HepG2 (cell line): Measurements from ENCODE around the gene SPOP. TPM values are rescaled to one million over a fixed set of nuclear protein-coding genes. Genes with fewer than 3 reads are reported as not detected.

Experiments used
- ARNT2 ChIP-seq: sonication (generic); formaldehyde crosslinking; IDR thresholded peaks from 2 replicates; pipeline ENCODE4 v1.8.0; 2022; ENCODE audit warnings: mild to moderate bottlenecking, low read depth, missing genetic modification reagents, moderate library complexity
- BRD4 ChIP-seq: sonication (generic); formaldehyde crosslinking; IDR thresholded peaks from 2 replicates; pipeline ENCODE4 v1.4.0; 2020; ENCODE audit warnings: missing genetic modification reagents
- FOXA1 ChIP-seq, 2 experiments: fragments of 450-650 bp in 1 of 2; sonication (generic) in 1 of 2; formaldehyde crosslinking in 1 of 2; IDR thresholded peaks; 2 replicates each; pipeline versions ENCODE4 v1.4.0 to v1.6.1; 2016 to 2020; ENCODE audit warnings: missing genetic modification reagents in 1 of 2
- FOXM1 ChIP-seq: sonication (generic); formaldehyde crosslinking; IDR thresholded peaks from 2 replicates; pipeline ENCODE4 v1.5.0; 2020; ENCODE audit warnings: missing genetic modification reagents
- HNF4G ChIP-seq, 2 experiments: sonication (generic) in 1 of 2; formaldehyde crosslinking in 1 of 2; IDR thresholded peaks; 2 replicates each; pipeline versions ENCODE4 v1.4.0 to v1.6.1; 2011 to 2020; ENCODE audit warnings: borderline replicate concordance in 2 of 2, low read depth in 2 of 2, mild to moderate bottlenecking in 2 of 2, low read length in 1 of 2, missing genetic modification reagents in 1 of 2, moderate library complexity in 1 of 2
- MAZ ChIP-seq, 2 experiments: sonication (generic) in 1 of 2; formaldehyde crosslinking in 1 of 2; IDR thresholded peaks; 2 replicates each; pipeline versions ENCODE4 v1.5.0 to v1.6.1; 2012 to 2020; ENCODE audit warnings: low read depth in 2 of 2, mild to moderate bottlenecking in 2 of 2, borderline replicate concordance in 1 of 2, improper control_type of control experiment in 1 of 2, low read length in 1 of 2, missing genetic modification reagents in 1 of 2, moderate library complexity in 1 of 2
- PRMT3 ChIP-seq: sonication (generic); formaldehyde crosslinking; IDR thresholded peaks from 2 replicates; pipeline ENCODE4 v1.8.1; 2022; ENCODE audit warnings: low read depth, mild to moderate bottlenecking, moderate library complexity, missing genetic modification reagents, borderline replicate concordance
- RELA ChIP-seq: sonication (generic); formaldehyde crosslinking; IDR thresholded peaks from 2 replicates; pipeline ENCODE4 v1.4.0; 2020; ENCODE audit warnings: missing genetic modification reagents
- RFXAP ChIP-seq: sonication (generic); formaldehyde crosslinking; IDR thresholded peaks from 2 replicates; pipeline ENCODE4 v1.4.0; 2020; ENCODE audit warnings: missing genetic modification reagents, borderline replicate concordance
- SRSF9 ChIP-seq: fragments of 200-400 bp; formaldehyde crosslinking; IDR thresholded peaks from 2 replicates; pipeline ENCODE4 v1.6.1; 2018; ENCODE audit warnings: borderline replicate concordance, mild to moderate bottlenecking, low read depth, low read length; ENCODE audit not compliant: insufficient read depth, poor library complexity, severe bottlenecking
- ZFP62 ChIP-seq: sonication (generic); formaldehyde crosslinking; IDR thresholded peaks from 2 replicates; pipeline ENCODE4 v1.4.0; 2020; ENCODE audit warnings: missing genetic modification reagents
- ZNF468 ChIP-seq: sonication (generic); formaldehyde crosslinking; IDR thresholded peaks from 2 replicates; pipeline ENCODE4 v1.8.0; 2022; ENCODE audit warnings: mild to moderate bottlenecking, moderate library complexity, missing genetic modification reagents
- ZNF530 ChIP-seq: sonication (generic); formaldehyde crosslinking; IDR thresholded peaks from 2 replicates; pipeline ENCODE4 v1.5.0; 2020; ENCODE audit warnings: low read depth, mild to moderate bottlenecking, missing genetic modification reagents
- ZNF777 ChIP-seq: sonication (generic); formaldehyde crosslinking; IDR thresholded peaks from 2 replicates; pipeline ENCODE4 v1.4.0; 2020; ENCODE audit warnings: missing genetic modification reagents
- ZNF781 ChIP-seq: sonication (generic); formaldehyde crosslinking; IDR thresholded peaks from 2 replicates; pipeline ENCODE4 v1.5.1; 2020; ENCODE audit warnings: borderline replicate concordance, mild to moderate bottlenecking, missing genetic modification reagents; ENCODE audit errors: not compliant biosample characterization
- polyA plus RNA-seq, 8 experiments: library from polyadenylated mRNA; depleted of rRNA in 3 of 8; stranded (reverse) in 7 of 8; unstranded in 1 of 8; fragments of >200 nt; fragmentation: Illumina TruSeq in 4 of 8; extraction: Trizol in 4 of 8; gene quantifications; 2 replicates each; pipeline versions ENCODE4 v1.2.1 to v1.2.3, GENCODE V29; 2011 to 2016; ENCODE audit warnings: low read depth in 4 of 8, missing spikeins in 1 of 8, mixed read lengths in 1 of 8; ENCODE audit not compliant: insufficient read depth in 1 of 8
- total RNA-seq, 5 experiments: library from RNA; depleted of rRNA; stranded (reverse); fragments of >200 nt; fragmentation: Illumina TruSeq; extraction: Trizol; gene quantifications; 2 replicates each; pipeline ENCODE4 v1.2.3, GENCODE V29; 2016; ENCODE audit warnings: low read depth in 1 of 5
- TF ChIP-seq, protein P1 (sequence below): sonication (generic); formaldehyde crosslinking; IDR thresholded peaks from 2 replicates; pipeline ENCODE4 v1.4.0; 2020; ENCODE audit warnings: mild to moderate bottlenecking, missing genetic modification reagents
- TF ChIP-seq, protein P2 (sequence below): sonication (generic); formaldehyde crosslinking; IDR thresholded peaks from 2 replicates; pipeline ENCODE4 v1.4.0; 2020; ENCODE audit warnings: mild to moderate bottlenecking, missing genetic modification reagents
- TF ChIP-seq, protein P3 (sequence below): sonication (generic); formaldehyde crosslinking; IDR thresholded peaks from one replicate; pipeline ENCODE4 v1.5.1; 2020; ENCODE audit warnings: mild to moderate bottlenecking, missing genetic modification reagents; ENCODE audit errors: not compliant biosample characterization

Gene SPOP
- total and polyA plus RNA-seq, 2 of the 13 experiments (the other 11 are each of a cell fraction or from before 2014, with no cell fraction given), result 52.8 to 60.8 TPM

DNA sequence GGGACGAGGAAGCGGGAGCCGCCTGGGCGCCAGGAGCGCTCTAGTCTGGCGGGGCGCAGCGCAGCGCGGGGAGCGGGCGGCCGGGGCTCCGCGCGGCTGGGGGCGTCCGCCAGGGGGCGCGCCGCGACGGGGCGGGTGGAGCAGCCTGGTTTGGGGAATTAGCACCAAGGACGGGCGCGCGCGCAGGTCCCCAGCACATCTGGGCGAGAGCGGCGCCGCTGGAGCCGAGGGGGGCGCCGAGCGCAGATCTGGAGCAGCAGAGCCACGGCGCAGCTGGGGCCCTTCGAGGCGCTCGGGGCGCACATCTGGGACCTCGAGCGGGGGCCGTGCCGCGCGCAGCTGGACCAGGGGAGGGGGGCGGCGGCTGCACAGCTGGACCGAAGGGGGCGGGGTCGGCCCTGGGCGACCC is 102.2 kb downstream of the SPOP start, which contains the start of gene NXPH3 (continued):
- no peak; the same call in 1 of the 2 replicates for TF ChIP-seq PRMT3 (CRISPR knock-in tag)
- peak; percentile 81 for TF ChIP-seq ZNF777
- TF ChIP-seq RFXAP (CRISPR knock-in tag), result no peak
- TF ChIP-seq SRSF9, result no peak
- no peak for TF ChIP-seq ZNF530 (CRISPR knock-in tag)
- no peak for TF ChIP-seq FOXM1 (CRISPR knock-in tag)
- no peak for TF ChIP-seq RELA
- TF ChIP-seq ZNF781 (CRISPR knock-in tag), result no peak
- TF ChIP-seq, protein P1, sequence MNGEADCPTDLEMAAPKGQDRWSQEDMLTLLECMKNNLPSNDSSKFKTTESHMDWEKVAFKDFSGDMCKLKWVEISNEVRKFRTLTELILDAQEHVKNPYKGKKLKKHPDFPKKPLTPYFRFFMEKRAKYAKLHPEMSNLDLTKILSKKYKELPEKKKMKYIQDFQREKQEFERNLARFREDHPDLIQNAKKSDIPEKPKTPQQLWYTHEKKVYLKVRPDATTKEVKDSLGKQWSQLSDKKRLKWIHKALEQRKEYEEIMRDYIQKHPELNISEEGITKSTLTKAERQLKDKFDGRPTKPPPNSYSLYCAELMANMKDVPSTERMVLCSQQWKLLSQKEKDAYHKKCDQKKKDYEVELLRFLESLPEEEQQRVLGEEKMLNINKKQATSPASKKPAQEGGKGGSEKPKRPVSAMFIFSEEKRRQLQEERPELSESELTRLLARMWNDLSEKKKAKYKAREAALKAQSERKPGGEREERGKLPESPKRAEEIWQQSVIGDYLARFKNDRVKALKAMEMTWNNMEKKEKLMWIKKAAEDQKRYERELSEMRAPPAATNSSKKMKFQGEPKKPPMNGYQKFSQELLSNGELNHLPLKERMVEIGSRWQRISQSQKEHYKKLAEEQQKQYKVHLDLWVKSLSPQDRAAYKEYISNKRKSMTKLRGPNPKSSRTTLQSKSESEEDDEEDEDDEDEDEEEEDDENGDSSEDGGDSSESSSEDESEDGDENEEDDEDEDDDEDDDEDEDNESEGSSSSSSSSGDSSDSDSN (CRISPR knock-in tag), result 0 out of 2 replicates have a peak, but pooled peaks have one; percentile 10
- no peak for TF ChIP-seq FOXA1 (IDR thresholded peaks at IDR 0.05)
- TF ChIP-seq FOXA1 (CRISPR knock-in tag; IDR thresholded peaks at IDR 0.05), result no peak
- TF ChIP-seq ARNT2 (CRISPR knock-in tag), result no peak
- TF ChIP-seq, protein P2, sequence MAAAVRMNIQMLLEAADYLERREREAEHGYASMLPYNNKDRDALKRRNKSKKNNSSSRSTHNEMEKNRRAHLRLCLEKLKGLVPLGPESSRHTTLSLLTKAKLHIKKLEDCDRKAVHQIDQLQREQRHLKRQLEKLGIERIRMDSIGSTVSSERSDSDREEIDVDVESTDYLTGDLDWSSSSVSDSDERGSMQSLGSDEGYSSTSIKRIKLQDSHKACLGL (CRISPR knock-in tag), result 0 out of 2 replicates have a peak, but pooled peaks have one; percentile 30
- TF ChIP-seq BRD4, result no peak
- TF ChIP-seq ZFP62 (CRISPR knock-in tag), result no peak
- no peak for TF ChIP-seq ZNF468 (CRISPR knock-in tag)
- no peak for TF ChIP-seq HNF4G (IDR thresholded peaks at IDR 0.05; ENCODE audit: borderline replicate concordance, low read depth, low read length)
- peak; percentile 54; the same call in 1 of the 2 replicates for TF ChIP-seq HNF4G (CRISPR knock-in tag; IDR thresholded peaks at IDR 0.05; ENCODE audit: borderline replicate concordance, low read depth)
- TF ChIP-seq, protein P3, sequence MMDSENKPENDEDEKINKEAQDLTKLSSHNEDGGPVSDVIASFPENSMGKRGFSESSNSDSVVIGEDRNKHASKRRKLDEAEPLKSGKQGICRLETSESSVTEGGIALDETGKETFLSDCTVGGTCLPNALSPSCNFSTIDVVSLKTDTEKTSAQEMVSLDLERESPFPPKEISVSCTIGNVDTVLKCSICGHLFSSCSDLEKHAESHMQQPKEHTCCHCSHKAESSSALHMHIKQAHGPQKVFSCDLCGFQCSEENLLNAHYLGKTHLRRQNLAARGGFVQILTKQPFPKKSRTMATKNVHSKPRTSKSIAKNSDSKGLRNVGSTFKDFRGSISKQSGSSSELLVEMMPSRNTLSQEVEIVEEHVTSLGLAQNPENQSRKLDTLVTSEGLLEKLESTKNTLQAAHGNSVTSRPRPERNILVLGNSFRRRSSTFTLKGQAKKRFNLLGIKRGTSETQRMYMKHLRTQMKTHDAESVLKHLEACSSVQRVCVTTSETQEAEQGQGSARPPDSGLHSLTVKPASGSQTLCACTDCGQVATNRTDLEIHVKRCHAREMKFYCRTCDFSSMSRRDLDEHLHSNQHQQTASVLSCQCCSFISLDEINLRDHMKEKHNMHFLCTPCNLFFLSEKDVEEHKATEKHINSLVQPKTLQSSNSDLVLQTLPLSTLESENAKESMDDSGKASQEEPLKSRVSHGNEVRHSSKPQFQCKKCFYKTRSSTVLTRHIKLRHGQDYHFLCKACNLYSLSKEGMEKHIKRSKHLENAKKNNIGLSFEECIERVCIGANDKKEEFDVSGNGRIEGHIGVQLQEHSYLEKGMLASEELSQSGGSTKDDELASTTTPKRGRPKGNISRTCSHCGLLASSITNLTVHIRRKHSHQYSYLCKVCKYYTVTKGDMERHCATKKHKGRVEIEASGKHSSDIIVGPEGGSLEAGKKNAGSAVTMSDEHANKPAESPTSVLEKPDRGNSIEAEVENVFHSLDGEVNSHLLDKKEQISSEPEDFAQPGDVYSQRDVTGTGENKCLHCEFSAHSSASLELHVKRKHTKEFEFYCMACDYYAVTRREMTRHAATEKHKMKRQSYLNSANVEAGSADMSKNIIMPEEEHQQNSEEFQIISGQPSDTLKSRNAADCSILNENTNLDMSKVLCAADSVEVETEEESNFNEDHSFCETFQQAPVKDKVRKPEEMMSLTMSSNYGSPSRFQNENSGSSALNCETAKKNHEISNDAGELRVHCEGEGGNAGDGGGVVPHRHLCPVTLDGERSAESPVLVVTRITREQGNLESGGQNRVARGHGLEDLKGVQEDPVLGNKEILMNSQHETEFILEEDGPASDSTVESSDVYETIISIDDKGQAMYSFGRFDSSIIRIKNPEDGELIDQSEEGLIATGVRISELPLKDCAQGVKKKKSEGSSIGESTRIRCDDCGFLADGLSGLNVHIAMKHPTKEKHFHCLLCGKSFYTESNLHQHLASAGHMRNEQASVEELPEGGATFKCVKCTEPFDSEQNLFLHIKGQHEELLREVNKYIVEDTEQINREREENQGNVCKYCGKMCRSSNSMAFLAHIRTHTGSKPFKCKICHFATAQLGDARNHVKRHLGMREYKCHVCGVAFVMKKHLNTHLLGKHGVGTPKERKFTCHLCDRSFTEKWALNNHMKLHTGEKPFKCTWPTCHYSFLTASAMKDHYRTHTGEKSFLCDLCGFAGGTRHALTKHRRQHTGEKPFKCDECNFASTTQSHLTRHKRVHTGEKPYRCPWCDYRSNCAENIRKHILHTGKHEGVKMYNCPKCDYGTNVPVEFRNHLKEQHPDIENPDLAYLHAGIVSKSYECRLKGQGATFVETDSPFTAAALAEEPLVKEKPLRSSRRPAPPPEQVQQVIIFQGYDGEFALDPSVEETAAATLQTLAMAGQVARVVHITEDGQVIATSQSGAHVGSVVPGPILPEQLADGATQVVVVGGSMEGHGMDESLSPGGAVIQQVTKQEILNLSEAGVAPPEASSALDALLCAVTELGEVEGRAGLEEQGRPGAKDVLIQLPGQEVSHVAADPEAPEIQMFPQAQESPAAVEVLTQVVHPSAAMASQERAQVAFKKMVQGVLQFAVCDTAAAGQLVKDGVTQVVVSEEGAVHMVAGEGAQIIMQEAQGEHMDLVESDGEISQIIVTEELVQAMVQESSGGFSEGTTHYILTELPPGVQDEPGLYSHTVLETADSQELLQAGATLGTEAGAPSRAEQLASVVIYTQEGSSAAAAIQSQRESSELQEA (CRISPR knock-in tag), result no peak
- TF ChIP-seq MAZ (IDR thresholded peaks at IDR 0.05; ENCODE audit: borderline replicate concordance, low read depth, low read length), result no peak
- TF ChIP-seq MAZ (CRISPR knock-in tag; IDR thresholded peaks at IDR 0.05; ENCODE audit: low read depth), result peak; percentile 70; the same call in 1 of the 2 replicates
